Spleen (tissue), 7 donors: Measurements from ENCODE around the gene EYS.

Experiments
- CTCF ChIP-seq, 11 experiments: fragments of 200-600 bp in 7 of 11; fragments of 450-650 bp in 4 of 11; sonication (generic) in 4 of 11; IDR thresholded peaks in 8 of 11; conservative IDR thresholded peaks in 3 of 11; 1 replicate in 7 of 11; 2 replicates in 4 of 11; pipeline versions ENCODE4 v1.4.0 to v1.8.0; 2016 to 2021; ENCODE audit warnings: antibody characterized with exemption in 11 of 11, inconsistent platforms in 4 of 11, mild to moderate bottlenecking in 1 of 11
- POLR2A ChIP-seq, 3 donors: fragments of 450-650 bp; IDR thresholded peaks; one replicate each; pipeline ENCODE4 v1.5.1; 2017; ENCODE audit warnings: antibody characterized with exemption in 3 of 3, mild to moderate bottlenecking in 1 of 3
- donor health status: DM: no; HTN: no; CAD: no; lungs with moderate emphysema.
- donor health status: DM: no; HTN: no; CAD: no.
- donor health status: DM: no; HTN: no; CAD: no.

GRCh38 chr6:63716169-63716568 lies 1990.9 kb downstream of the EYS start:
- no peak for TF ChIP-seq CTCF (IDR thresholded peaks at IDR 0.05 in 8 of 11, conservative IDR thresholded peaks at IDR 0.05 in 3 of 11)
- TF ChIP-seq POLR2A (IDR thresholded peaks at IDR 0.05): no peak
